Neural progenitor cell (in vitro differentiated cells): ENCODE measurements around the gene NSMF. TPM values are rescaled to one million over a fixed set of nuclear protein-coding genes. Genes with fewer than 3 reads are reported as not detected.

ENCODE experiments used
- DNase-seq: peaks from one replicate; pipeline ENCODE4 v3.0.0-alpha.2; 2016; ENCODE audit warnings: low spot score
- H2AFZ ChIP-seq: fragments of 200-600 bp; sonication (generic); replicated peaks from 2 replicates; pipeline ENCODE4 v1.6.1; 2016; ENCODE audit warnings: antibody characterized with exemption
- H3F3A ChIP-seq: fragments of 200-600 bp; sonication (generic); 2 replicates; pipeline ENCODE4 v1.6.1; 2016; ENCODE audit warnings: antibody characterized with exemption, low read depth
- H3K27ac ChIP-seq: fragments of 200-600 bp; sonication (generic); 2 replicates; pipeline ENCODE4 v1.5.1; 2016; ENCODE audit warnings: mild to moderate bottlenecking
- H3K27me3 ChIP-seq: fragments of 200-600 bp; sonication (generic); 2 replicates; pipeline ENCODE4 v1.6.1; 2016; ENCODE audit warnings: mild to moderate bottlenecking, moderate library complexity
- H3K36me3 ChIP-seq: fragments of 200-600 bp; sonication (generic); 2 replicates; pipeline ENCODE4 v1.5.1; 2016
- H3K4me1 ChIP-seq: fragments of 200-600 bp; sonication (generic); 2 replicates; pipeline ENCODE4 v1.6.1; 2016; ENCODE audit warnings: mixed run types
- H3K4me2 ChIP-seq: fragments of 200-600 bp; sonication (generic); 2 replicates; pipeline ENCODE4 v1.6.1; 2016
- H3K4me3 ChIP-seq: fragments of 200-600 bp; sonication (generic); 2 replicates; pipeline ENCODE4 v1.5.1; 2016
- H3K79me2 ChIP-seq: fragments of 200-600 bp; sonication (generic); 2 replicates; pipeline ENCODE4 v1.6.1; 2016; ENCODE audit warnings: low read depth
- H3K9ac ChIP-seq: fragments of 200-600 bp; sonication (generic); 2 replicates; pipeline ENCODE4 v1.6.1; 2016
- H3K9me3 ChIP-seq: fragments of 200-600 bp; sonication (generic); 2 replicates; pipeline ENCODE4 v1.5.1; 2016; ENCODE audit warnings: low read depth
- H4K20me1 ChIP-seq: fragments of 200-600 bp; sonication (generic); 2 replicates; pipeline ENCODE4 v1.6.1; 2016; ENCODE audit warnings: low read depth
- H3K27ac Mint-ChIP-seq: 3 replicates; pipeline ENCODE4 v1.8.0; 2021; ENCODE audit warnings: mixed read lengths
- H3K27me3 Mint-ChIP-seq: 2 replicates; pipeline ENCODE4 v1.8.0; 2022; ENCODE audit warnings: low read depth, mild to moderate bottlenecking, inconsistent platforms, moderate library complexity, mixed read lengths; ENCODE audit not compliant: insufficient read depth
- H3K36me3 Mint-ChIP-seq: 3 replicates; pipeline ENCODE4 v1.8.0; 2021; ENCODE audit warnings: mixed read lengths
- H3K4me1 Mint-ChIP-seq: 3 replicates; pipeline ENCODE4 v1.8.0; 2021; ENCODE audit warnings: mixed read lengths
- H3K4me3 Mint-ChIP-seq: 3 replicates; pipeline ENCODE4 v1.8.0; 2021; ENCODE audit warnings: mild to moderate bottlenecking, moderate library complexity, mixed read lengths
- H3K9me3 Mint-ChIP-seq: 3 replicates; pipeline ENCODE4 v1.8.0; 2020; ENCODE audit warnings: mixed read lengths
- EZH2 ChIP-seq: fragments of 200-600 bp; sonication (generic); IDR thresholded peaks from 2 replicates; pipeline ENCODE4 v1.6.1; 2017; ENCODE audit warnings: antibody characterized with exemption, mild to moderate bottlenecking, moderate library complexity
- EZH2phosphoT487 ChIP-seq: fragments of 200-600 bp; sonication (generic); IDR thresholded peaks from 2 replicates; pipeline ENCODE4 v1.6.1; 2017; ENCODE audit warnings: antibody characterized with exemption
- total RNA-seq: library from RNA; depleted of rRNA; stranded (reverse); fragments of >200 nt; gene quantifications from 2 replicates; pipeline ENCODE4 v1.2.3, GENCODE V29; 2015; ENCODE audit warnings: low replicate concordance
- TF ChIP-seq, protein P1 (sequence below): fragments of 200-600 bp; sonication (generic); IDR thresholded peaks from 2 replicates; pipeline ENCODE4 v1.5.1; 2017; ENCODE audit warnings: antibody characterized with exemption, mild to moderate bottlenecking

Gene NSMF
- total RNA-seq, 1 donor from 2014 or later, result 17.1 TPM

DNA sequence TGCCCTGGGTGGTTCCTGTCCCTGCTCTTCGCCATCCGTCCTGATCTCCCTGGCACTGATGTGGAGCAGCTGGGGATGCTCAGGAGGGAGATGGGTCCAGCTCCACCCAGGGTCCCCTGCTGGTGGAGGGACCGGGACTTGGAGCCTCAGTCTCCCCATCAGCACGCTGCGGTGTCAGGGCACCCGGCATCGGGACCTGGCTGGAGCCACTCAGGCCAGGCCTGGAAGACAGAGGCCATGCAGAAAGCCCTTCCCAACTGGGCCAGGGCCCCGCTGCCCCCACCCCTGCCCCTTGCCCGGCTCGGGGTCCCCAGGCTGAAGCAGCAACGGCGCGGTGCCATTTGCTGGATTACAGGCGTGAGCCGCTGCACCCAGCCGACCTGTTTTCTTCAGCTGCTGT lies 40.3 kb upstream of the NSMF start:
- no peaks in the 10 kb centered on the region for H3K36me3 ChIP-seq
- no peak overlapping the region for H3K4me3 ChIP-seq
- H4K20me1 ChIP-seq, result no peaks in the 10 kb centered on the region
- no peak overlapping the region for H2AFZ ChIP-seq
- H3K9ac ChIP-seq, result no peak overlapping the region
- Mint-ChIP-seq H3K9me3 (peaks cover 18% of the 10 kb centered on the region), H3K36me3 (peaks cover 4% of the 10 kb centered on the region), H3K27ac (no peak overlapping the region), H3K4me1 (peaks cover 4% of the 10 kb centered on the region), H3K27me3 (peaks cover 17% of the 10 kb centered on the region), H3K4me3 (no peak overlapping the region)
- DNase-seq, result no peak
- no peak for TF ChIP-seq EZH2
- no peak overlapping the region for H3K4me2 ChIP-seq
- peaks cover 11% of the 10 kb centered on the region for H3F3A ChIP-seq
- no peaks in the 10 kb centered on the region for H3K27me3 ChIP-seq
- H3K4me1 ChIP-seq, result no peaks in the 10 kb centered on the region
- no peak overlapping the region for H3K27ac ChIP-seq
- H3K9me3 ChIP-seq, result no peaks in the 10 kb centered on the region
- H3K79me2 ChIP-seq, result no peaks in the 10 kb centered on the region

DNA sequence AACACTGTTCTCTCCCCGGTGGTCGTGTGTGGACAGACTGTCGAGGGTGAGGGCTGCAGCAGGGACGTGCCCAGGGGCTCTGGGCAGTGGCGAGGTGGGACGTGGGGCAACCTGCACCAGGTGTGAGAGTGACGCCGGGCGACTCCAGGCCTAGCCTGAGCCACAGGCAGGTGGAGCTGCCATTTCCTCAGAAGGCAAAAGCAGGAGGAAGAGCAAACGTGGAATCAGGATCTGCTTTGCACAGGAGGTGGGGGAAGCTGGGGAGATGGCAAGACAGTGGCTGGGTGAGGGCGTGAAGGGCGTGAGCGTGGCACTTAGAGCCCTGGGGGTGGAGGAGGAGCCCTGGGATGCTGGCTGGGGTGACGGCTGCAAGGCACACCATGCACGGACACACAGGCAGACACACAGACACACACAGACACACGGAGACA lies 39.6 kb upstream of the NSMF start:
- H3K27ac Mint-ChIP-seq, result no peak overlapping the region
- Histone ChIP-seq H3K79me2 (no peaks in the 10 kb centered on the region), H3K4me1 (no peaks in the 10 kb centered on the region), H3K27me3 (no peaks in the 10 kb centered on the region), H3K36me3 (no peaks in the 10 kb centered on the region), H3K27ac (no peak overlapping the region), H4K20me1 (no peaks in the 10 kb centered on the region), H2AFZ (no peak overlapping the region), H3F3A (peaks cover 11% of the 10 kb centered on the region), H3K4me3 (no peak overlapping the region), H3K4me2 (no peak overlapping the region), H3K9me3 (no peaks in the 10 kb centered on the region), H3K9ac (no peak overlapping the region)
- TF ChIP-seq EZH2phosphoT487 (no peak), EZH2 (no peak)
- TF ChIP-seq, protein P1, sequence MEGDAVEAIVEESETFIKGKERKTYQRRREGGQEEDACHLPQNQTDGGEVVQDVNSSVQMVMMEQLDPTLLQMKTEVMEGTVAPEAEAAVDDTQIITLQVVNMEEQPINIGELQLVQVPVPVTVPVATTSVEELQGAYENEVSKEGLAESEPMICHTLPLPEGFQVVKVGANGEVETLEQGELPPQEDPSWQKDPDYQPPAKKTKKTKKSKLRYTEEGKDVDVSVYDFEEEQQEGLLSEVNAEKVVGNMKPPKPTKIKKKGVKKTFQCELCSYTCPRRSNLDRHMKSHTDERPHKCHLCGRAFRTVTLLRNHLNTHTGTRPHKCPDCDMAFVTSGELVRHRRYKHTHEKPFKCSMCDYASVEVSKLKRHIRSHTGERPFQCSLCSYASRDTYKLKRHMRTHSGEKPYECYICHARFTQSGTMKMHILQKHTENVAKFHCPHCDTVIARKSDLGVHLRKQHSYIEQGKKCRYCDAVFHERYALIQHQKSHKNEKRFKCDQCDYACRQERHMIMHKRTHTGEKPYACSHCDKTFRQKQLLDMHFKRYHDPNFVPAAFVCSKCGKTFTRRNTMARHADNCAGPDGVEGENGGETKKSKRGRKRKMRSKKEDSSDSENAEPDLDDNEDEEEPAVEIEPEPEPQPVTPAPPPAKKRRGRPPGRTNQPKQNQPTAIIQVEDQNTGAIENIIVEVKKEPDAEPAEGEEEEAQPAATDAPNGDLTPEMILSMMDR, result no peak
- peaks cover 4% of the 10 kb centered on the region for H3K36me3 Mint-ChIP-seq
- H3K4me1 Mint-ChIP-seq, result peaks cover 4% of the 10 kb centered on the region
- H3K27me3 Mint-ChIP-seq, result peaks cover 21% of the 10 kb centered on the region
- H3K9me3 Mint-ChIP-seq, result peaks cover 22% of the 10 kb centered on the region
- no peak for DNase-seq
- H3K4me3 Mint-ChIP-seq, result no peak overlapping the region

DNA sequence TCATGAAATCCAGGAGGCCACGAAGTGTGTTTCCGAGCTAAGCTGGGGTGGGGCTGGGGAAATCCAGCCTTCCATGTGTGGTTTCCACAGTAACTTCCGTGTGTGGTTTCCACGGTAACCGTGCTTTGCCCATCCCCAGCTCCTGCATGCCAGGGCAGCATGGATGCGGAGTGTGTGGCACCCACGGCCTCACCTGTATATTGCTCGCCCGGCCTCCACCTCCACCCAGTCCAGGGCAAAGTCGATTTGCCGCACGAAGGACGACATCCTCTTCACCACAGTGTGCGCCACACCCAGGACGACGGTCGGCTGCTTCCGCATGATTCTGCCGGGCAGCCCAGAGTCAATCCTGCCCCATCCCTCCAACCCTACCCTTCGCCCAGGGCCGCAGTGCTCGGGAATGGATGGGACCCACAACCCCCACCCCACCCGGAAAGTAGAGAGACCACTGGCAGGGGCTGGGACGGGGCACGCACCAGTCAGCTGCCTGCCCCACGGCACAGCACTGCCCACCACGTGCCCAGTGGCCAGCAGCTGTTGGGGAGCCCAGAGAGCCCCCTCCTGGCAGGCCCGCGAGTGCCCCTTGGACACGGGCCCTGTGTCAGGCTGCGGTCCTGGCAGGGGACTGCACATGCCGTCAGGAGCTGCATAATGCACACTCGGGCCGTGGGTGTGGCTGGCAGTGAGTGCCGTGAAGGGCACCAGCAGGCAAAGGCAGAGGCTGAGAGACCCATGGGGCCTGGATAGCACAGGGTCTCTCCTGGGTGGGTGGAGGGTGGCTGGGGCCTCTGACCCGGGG lies 39.0 kb upstream of the NSMF start:
- Histone ChIP-seq H4K20me1 (no peaks in the 10 kb centered on the region), H2AFZ (no peak overlapping the region), H3K9me3 (no peaks in the 10 kb centered on the region), H3K4me1 (no peaks in the 10 kb centered on the region), H3K4me2 (no peak overlapping the region), H3K9ac (no peak overlapping the region), H3K36me3 (no peaks in the 10 kb centered on the region), H3K4me3 (no peak overlapping the region), H3K79me2 (no peaks in the 10 kb centered on the region), H3K27ac (no peak overlapping the region), H3F3A (peaks cover 11% of the 10 kb centered on the region), H3K27me3 (no peaks in the 10 kb centered on the region)
- Mint-ChIP-seq H3K27me3 (peaks cover 21% of the 10 kb centered on the region), H3K4me1 (peaks cover 4% of the 10 kb centered on the region), H3K36me3 (peaks cover 4% of the 10 kb centered on the region), H3K27ac (no peak overlapping the region), H3K9me3 (peaks cover 21% of the 10 kb centered on the region), H3K4me3 (no peak overlapping the region)
- DNase-seq, result no peak
- TF ChIP-seq, protein P1, result no peak
- TF ChIP-seq EZH2 (no peak), EZH2phosphoT487 (no peak)
